ENCODE data around the gene FEM1A. TPM values are rescaled to one million over a fixed set of nuclear protein-coding genes. Genes with fewer than 3 reads are reported as not detected.
A peak's percentile ranks its signal among the peaks of the same experiment; 100 is the strongest.
"Not testable (repeated sequence)": the region's sequence is repeated elsewhere in the genome, so short reads cannot be mapped to it uniquely, and the experiment has no call there.

Gene FEM1A
- polyA plus RNA-seq, 5 donors: 1.4 to 2.4 (median 1.6) TPM

DNA sequence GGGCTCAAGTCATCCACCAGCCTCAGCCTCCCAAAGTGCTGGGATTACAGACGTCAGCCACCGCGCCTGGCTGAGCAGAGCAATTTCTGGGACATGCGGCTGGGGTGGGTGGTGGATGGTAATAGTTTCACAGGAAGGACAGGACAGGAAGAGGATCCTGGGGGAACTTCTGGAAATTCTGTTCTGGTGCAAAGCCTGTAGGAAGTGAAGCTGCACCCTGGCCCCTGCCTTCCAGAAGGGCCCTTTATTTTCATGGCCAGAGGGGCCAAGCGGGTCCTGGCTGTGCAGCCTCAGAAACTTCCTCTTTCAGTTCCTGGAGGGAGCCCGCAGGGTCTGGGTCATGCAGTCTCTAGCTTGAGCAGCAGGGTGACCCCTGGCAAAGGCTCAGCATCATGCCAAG, 15.7 kb downstream of the FEM1A start:
- no peak for DNase-seq

DNA sequence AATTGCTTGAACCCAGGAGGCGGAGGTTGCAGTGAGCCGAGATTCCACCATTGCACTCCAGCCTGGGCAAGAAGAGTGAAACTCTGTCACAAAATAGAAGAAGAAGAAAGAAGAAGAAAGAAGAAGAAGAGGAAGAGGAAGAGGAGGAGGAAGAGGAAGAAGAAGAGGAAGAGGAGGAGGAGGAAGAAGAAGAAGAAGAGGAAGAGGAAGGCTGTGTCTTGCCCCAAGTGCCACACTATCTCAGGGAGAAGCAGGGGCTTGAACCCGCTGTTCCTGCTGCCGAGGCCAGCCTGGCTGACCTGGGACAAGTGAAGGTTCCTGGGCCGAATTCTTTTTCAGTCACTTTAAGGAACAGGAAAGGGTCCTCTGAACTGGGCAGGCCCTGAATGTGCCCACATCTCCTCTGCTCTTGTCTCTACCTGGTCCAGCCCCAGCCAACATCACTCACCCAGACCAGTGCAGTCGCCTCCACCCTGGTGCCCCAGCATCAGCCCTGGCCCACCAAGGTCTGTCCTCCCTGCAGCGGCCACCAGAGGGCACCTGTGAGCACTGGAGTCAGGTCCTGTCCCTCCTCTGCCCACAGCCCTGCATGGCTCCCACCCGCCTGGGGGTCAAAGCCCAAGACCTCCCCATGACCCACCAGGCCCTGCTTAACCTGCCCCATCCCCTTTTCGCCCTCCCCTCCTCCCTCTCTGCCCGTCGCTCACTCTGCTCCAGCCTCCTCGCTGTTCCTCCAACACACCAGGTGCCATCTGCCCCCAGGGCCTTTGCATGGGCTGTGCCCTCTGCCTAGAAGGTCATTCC, 20.0 kb downstream of the FEM1A start:
- DNase-seq: no peak

DNA sequence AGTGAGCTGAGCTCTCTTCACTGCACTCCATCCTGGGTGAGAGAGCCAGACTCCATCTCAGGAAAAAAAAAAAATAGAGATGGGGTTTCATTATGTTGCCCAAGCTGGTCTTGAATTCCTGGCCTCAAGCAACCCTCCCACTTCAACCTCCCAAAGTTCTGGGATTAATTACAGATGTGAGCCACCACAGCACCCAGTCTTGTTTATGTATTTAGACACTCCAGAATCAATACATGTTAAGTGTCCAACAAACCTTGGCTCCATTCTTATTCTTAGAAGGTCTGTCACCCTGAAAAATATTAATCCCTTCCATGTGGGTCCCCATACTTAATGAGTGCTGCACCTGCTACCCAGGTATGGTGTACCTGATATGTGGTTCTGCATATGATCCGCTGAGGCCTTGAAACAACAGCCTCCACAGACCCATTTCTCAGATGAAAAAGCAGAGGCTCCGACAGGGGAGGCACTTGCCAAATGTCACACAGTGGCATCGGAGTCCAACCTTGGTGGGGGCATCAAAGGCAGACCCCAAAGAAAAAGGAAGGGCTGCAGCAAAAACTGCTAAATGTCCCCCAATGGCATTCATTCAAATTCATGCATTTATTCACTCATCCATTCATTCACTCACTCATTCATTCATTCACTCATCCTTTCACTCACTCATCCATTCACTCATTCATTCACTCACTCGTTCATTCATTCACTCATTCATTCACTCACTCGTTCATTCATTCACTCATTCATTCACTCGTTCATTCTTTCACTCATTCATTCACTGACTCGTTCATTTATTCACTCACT, 23.3 kb downstream of the FEM1A start:
- no peak for DNase-seq

DNA sequence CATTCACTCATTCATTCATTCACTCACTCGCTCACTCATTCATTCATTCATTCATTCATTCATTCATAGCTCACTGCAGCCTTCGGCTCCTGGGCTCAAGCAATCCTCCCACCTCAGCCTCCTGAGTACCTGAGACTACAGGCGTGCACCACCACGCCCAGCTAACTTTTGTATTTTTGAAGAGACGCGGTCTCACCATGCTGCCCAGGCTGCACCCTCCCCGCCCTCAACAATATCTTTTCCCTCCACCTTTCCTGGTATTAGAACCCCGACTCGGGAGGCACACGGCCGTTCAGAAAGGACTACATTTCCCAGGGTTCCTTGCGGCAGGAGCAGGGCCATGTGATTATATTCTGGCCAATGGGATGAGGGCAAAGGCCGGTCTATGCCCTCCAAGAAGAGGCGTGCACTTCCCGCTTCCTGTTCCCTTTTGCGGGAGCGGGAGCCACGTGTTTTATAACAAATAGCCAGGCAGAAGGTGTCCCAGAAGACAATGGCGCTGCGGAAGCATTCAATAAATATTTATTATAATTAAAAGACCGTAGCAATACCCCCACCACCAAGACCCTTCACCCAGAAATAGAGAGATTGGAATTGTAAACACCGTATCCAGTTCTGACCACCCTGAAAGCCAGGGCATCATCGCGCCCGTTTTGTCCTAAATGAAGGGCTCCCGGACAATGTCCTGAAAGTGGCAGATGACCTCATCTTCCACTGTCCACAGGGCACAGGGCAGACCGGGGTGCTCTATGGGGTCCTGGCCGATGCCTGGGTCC, 24.1 kb downstream of the FEM1A start:
- DNase-seq: peak; percentile 80

DNA sequence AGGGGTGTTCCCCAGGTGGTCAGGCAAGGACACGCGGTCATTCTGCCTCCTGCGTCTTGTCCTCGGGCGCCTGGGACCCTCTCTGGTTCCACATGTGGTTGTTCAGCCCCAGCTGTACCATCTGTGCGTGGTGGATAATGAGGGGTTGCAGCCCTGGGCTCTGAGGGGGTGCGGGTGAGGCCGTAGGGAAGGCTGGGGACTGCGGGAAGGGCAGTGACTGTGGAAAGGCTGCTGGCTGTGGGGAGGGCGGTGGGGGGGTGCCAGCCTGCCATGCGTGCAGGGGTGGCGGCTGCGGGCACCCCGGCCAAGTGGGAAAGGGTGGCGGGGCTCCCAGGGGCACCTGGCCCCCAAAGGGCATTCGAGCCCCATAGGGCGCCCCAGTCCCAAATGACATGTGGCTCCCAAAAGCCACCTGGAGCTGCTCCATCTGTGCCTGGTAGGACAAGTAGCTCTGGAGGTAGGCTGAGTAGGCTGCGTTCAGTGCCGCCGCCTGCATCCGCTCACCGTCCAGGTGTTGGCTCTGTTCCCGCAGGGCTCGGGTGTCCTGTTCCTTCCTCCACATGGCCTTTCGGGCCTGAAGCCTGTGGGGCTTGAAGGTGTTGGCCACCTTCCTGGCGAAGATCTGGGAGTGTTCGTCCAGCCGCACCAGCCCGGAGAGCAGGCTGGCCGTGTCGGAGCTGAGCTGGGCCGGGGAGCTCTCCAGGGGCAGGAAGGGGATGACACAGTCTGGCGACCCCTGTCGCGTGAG, 24.8 kb downstream of the FEM1A start:
- no peak for DNase-seq

DNA sequence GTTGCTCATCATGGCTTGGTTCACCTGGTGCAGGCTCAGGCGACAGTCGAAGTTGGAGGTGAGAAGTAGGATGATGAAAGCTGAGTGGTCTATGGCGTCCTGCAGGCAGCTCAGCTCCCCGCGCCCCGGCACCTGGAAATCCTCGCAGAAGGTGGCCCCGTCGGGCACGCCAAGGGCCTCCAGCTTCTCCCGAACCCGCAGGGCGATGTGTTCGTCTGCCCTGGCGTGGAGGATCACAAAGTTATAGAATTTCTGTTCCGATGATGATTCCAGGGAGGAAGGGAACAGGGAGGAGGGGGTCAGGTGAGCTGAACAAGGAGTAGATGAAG, 25.4 kb downstream of the FEM1A start:
- no peak for DNase-seq

DNA sequence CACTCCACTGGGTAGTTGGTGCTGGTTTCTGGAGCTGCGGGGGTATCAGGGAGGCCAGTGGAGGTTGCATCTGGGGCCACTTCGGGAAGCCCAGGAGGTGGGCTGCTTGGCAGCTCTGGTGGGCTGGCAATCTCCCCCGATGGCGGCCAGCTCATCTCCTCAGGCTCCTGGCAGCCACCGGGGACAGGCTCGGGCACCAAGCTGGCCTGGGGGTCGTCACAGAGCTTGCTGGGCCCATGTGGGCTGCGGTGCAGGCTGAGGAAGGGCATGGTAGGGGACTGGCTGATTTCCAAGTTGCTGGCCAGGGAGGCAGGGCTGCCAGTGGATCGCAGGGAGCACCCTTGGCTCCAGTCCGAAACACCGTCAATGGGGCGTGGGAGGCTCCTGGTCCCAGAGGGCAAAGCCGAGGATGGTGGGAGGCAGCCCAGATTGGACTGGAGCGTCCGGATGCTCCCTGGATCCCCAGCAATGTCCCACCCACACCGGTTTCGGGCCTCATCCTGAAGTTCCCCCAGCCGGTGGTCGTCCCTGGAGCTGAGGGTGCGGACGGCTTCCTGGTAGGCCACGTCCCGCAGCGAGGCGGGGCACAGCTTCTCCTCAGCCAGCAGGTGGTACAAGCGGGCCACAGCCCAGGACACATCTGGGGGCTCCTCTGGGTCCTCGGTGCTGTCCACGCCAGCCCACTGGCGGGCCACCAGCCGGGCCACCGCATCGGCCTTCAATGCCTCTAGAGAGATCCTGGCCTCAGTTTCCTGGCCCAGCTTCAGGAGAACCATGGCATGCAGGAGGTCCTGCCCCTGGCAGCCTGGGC, 26.1 kb downstream of the FEM1A start:
- no peak for DNase-seq

DNA sequence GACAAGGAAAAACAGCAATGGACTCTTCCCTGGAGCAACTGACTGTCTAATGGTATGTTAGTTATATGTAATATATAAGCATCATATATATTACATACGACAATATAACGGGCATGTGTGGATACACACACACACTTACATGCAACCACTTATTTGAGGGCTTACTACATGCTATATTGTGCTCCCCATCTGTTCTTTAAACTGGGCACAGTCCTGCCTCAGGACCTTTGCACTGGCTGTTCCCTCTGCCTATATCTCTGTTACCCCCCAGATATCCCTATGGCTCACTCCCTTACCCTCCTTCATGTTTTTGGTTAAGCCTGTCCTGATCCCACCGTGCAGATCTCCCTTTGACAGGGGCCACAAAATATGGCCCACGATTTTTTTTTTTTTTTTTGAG, 29.7 kb downstream of the FEM1A start:
- no peak for DNase-seq

DNA sequence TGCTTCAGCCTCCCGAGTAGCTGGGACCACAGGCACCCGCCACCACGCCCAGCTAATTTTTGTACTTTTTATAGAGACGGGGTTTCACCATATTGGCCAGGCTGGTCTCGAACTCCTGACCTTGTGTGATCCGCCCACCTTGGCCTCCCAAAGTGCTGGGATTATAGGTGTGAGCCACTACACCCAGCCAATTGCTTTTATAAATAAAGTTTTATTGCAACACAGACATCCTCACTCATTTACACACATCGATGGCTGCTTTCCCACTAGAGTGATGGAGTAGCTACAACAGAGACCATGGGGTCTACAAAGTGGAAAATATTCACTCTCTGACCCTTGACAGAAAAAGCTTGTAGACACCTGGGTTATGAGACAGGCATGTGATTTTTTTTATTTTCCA, 30.8 kb downstream of the FEM1A start:
- DNase-seq: not testable (repeated sequence)

DNA sequence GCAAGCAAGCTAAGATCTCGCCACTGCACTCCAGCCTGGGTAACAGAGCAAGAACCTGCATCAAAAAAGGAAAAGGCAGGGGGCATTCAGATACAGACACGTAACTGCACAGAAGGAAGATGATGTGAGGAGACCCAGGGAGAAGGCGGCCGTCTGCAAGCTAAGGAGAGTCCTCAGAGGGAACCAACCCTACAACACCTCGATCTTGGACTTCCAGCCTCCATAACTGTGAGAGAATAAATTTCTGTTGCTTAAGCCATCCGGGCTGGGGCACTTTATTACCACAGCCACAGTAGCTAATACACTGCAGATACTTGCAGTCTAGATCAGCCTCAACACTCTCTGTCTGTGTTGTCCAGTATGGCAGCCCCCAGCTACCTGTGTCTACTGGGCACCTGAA, 32.0 kb downstream of the FEM1A start:
- no peak for DNase-seq

DNA sequence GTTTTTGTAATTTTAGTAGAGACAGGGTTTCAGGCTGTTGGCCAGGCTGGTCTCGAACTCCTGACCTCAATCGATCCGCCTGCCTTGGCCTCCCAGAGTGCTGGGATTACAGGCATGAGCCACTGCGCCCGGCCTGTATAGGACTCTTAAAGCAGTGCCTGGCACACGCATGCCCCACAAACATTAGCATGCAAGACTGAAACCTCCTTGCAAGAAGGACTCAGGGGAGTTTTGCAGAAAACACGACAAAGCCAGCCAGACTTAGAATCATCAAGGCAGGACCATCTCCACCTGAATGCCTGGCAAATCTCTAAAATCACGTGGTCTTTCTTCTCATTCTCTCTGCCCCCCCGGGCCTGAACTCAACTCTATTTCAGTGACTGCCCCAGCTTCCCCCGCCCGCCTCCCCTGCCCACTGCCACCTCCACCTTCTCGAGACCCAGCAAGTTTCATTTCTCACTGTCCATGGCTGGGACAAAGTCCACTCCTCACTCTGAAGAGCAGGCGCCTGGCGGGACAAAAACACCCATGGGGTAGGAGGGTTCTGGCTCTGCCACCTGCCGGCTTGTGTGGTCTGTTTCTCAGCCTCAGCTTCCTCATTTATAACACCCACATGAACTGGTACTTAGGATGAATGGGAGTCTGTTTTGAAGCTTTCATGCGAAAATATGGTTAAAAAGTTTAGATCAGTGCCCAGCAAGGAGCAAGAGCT, 37.6 kb downstream of the FEM1A start:
- no peak for DNase-seq

DNA sequence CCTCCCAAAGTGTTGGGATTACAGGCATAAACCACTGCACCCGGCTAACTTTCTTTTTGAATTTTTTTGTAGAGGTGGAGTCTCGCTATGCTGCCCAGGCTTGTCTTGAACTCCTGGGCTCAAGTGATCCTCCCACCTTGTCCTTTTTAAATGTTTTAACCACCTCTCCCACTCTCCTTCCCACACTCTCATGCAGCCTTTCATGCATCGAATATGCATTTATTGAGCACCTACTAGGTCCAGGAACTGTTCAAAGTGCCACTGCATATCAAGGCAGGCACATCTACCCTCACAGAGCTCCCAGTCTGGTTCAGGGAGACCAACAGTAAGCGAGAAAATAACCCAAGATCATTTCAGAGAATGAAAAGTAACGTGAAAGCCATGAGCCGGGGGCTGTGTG, 38.8 kb downstream of the FEM1A start:
- DNase-seq: no peak

DNA sequence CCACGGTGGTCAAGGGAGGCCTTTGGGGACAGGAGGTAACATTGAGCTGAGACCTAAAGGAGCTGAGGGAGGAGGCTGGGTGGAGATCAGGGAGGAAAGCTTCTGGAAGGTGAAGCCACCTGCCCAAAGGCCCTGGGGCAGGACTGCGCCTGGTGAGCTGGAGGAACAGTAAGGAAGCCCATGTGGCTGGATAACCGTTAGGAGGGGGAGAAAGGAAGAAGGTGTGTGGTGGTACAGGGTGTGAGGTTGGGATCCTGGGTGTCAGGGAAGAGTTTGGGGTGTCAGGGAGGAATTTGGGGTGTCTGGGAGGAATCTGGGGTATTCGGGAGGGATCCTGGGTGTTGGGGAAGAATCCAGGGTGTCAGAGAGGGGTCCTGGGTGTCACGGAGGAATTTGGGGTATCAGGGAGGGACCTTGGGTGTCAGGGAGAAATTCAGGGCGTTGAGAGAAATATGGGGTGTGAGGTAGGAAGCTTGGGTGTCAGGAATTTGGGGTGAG, 39.3 kb downstream of the FEM1A start:
- no peak for DNase-seq

DNA sequence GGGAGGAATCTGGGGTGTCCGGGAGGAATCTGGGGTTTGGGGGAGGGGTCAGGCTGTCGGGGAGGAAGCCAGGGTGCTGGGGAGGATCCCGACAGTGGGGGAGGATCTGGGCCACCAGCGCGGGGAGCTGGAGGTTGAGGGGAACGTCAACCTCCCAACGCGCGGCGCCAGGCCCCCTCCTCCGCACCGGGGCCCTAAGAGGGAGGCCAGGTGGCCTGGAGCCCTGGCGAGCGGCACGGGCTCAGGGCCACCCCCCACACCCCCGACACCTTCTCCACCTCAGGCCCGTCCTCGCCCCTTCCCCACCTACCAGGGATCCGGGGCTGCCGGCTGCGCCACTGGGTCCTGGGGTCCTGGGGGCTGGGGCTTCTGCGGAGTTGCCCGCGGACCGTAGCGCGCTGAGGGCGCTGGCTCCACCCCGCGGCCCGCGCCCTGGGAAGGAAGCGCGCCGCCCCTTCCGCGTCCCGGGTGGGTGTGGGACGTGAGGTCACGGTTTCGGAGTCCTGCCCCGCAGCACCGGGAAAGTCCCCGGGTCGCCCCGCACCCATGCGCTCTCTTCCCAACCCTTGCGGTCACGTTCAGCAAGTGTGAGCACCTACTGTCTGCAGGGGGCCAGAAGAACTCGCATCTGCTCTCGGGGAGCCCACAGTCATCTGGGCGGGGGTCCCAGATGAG, 39.9 kb downstream of the FEM1A start, which contains the start of gene TICAM1:
TICAM1 (minus strand) TSS at position 409 of the 675 bp plus-strand sequence. CDS start 13,335 bp downstream, outside the sequence.
- peak; percentile 61 for DNase-seq

DNA sequence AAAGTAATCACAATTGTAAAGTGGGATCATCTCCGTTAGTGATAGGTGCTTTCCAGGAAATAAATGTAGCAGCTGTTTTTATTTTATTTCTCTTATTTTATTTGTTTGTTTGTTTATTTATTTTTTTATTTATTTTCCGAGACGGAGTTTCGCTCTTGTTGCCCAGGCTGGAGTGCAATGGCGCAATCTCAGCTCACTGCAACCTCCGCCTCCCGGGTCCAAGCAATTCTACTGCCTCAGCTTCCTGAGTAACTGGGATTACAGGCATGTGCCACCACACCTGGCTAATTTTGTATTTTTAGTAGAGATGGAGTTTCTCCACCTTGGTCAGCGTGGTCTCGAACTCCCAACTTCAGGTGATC, 40.4 kb downstream of the FEM1A start:
- not testable (repeated sequence) for DNase-seq

DNA sequence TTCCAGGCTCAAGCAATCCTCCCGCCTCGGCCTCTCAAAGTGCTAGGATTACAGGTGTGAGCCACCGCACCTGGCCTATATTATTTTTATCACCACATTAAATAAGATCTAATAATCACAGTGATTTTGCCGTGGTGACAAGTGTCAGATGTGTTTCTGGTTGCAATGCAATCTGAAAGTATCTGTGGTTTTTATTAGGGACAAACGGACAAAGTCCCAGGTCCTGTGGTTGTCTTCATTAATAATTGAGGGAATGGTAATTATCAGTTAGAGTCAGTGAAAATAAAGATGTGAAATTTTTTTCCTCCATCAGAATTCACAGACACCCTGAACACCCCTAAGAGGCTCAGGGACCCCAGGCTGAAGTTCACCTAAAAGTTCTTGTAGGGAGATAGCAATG, 41.2 kb downstream of the FEM1A start:
- no peak for DNase-seq

DNA sequence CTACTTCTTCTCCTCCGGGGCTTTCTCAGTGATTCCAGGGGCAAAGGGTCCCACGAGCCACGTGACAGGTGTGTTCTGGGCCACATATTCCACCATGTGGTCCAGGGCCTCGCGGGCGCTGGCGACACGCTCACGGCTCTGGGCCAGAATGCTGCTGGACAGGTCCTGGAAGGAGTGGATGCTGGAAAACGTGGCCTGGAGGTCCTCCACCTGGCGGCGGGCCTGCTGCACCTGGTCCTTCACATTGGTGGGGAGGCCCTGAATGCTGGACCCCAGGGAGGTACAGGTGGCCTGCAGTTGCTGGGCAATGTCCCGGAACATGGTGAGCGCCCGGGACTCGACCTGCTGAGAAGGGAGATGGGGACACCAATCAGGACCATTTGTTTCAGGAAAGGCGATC, 47.7 kb downstream of the FEM1A start:
- no peak for DNase-seq

DNA sequence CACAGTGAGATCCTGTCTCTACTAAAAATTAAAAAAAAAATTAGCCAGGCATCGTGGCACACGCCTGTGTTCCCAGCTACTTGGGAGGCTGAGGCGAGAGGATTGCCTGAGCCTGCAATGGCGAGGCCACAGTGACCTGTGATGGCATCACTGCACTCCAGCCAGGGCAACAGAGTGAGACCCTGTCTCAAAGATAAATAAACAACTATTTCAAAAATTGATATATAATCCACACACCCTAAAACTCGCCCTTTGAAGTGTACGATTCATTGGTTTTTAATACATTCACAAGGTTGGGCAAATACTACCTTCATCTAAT, 52.1 kb downstream of the FEM1A start:
- no peak for DNase-seq

DNA sequence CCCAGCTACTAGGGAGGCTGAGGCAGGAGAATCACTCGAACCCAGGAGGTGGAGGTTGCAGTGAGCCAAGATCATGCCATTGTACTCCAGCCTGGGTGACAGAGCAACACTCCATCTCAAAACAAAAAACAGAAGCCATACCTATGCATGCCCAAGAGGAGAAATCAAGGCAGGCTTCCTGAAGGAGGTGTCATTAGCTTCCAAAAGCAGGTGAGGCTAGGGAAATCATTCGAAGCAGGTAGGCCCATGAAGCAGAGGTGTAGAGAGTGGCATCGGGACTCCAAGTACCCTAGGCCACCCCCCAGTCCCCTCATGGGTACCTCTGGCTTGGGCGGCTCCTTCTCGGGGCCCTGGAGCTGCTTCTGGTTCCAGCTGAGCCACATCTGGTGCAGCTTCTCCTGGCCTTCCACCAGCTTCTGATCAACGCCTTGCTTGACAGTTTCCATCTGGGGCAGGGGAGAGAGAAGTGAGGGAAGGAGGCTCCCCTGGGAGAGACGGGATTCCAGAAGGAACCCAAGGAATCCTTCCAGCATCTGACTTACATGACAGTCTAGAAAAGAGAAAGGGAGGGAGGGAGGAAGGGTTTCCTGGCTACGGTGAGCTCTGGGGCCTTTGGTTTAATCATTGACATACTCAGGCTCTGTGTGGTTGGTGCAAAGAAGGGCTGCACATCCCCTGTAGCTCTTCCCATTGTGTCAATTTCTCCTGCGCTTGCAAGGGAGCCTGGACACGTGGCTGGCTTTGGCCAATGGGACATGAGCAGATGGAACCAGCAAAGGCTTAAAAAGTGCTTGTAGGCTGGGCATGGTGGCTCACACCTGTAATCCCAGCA, 53.0 kb downstream of the FEM1A start:
- no peak for DNase-seq
